IMR-90 (cell line): ENCODE data around the gene PDGFC. TPM values are rescaled to one million over a fixed set of nuclear protein-coding genes. Genes with fewer than 3 reads are reported as not detected.

ENCODE experiments used
- ATAC-seq: fragments of 200-7000 bp; cut with Tn5 transposase; 2 replicates; pipeline ENCODE4 v1.9.1; 2020; ENCODE audit warnings: low read depth, mild to moderate bottlenecking, moderate library complexity
- BruUV-seq: library from RNA; stranded (reverse); fragments of 400-500 nt; replicated peaks from 2 replicates; lab custom pipeline; 2021; lab: Mats Ljungman, UMichigan
- CTCF ChIA-PET: fragments of 300-600 bp; formaldehyde crosslinking; extraction: SDS; loops from one replicate; lab custom pipeline; 2021; ENCODE audit warnings: antibody characterized with exemption; lab: Yijun Ruan, JAX
- POLR2A ChIA-PET: fragments of 300-600 bp; sonication (Branson Sonifier 250); formaldehyde crosslinking; loops from one replicate; lab custom pipeline; 2022; ENCODE audit warnings: antibody characterized with exemption; ENCODE audit not compliant: unreplicated experiment; lab: Charles Lee
- DNase-seq: peaks from one replicate; pipeline ENCODE4 v3.0.0; 2013
- H2AFZ ChIP-seq: replicated peaks from 2 replicates; pipeline ENCODE3; 2013; ENCODE audit warnings: low read length, mild to moderate bottlenecking; ENCODE audit not compliant: poor library complexity
- H2AK5ac ChIP-seq: 2 replicates; pipeline ENCODE4 v1.6.1; 2013; ENCODE audit warnings: low read depth, low read length, inconsistent platforms
- H2AK9ac ChIP-seq: replicated peaks from 2 replicates; pipeline ENCODE3; 2013; ENCODE audit warnings: mild to moderate bottlenecking, low read depth, low read length, moderate library complexity; ENCODE audit not compliant: poor library complexity
- H2BK120ac ChIP-seq: 2 replicates; pipeline ENCODE4 v1.6.1; 2013; ENCODE audit warnings: low read depth, low read length, inconsistent platforms
- H2BK15ac ChIP-seq: 3 replicates; pipeline ENCODE4 v1.6.1; 2013; ENCODE audit warnings: low read depth, low read length, inconsistent platforms
- H2BK20ac ChIP-seq: 2 replicates; pipeline ENCODE4 v1.6.1; 2013; ENCODE audit warnings: low read depth, mild to moderate bottlenecking, inconsistent platforms, low read length, moderate library complexity
- H2BK5ac ChIP-seq: 2 replicates; pipeline ENCODE4 v1.6.1; 2013; ENCODE audit warnings: mild to moderate bottlenecking, low read depth, low read length, inconsistent platforms; ENCODE audit not compliant: poor library complexity, severe bottlenecking
- H3K14ac ChIP-seq: replicated peaks from 2 replicates; pipeline ENCODE4 v1.6.1; 2013; ENCODE audit warnings: low read depth, low read length, inconsistent platforms
- H3K18ac ChIP-seq: 2 replicates; pipeline ENCODE4 v1.6.1; 2013; ENCODE audit warnings: low read depth, low read length, control low read depth
- H3K23ac ChIP-seq: 2 replicates; pipeline ENCODE4 v1.6.1; 2013; ENCODE audit warnings: low read depth, low read length, inconsistent platforms
- H3K27ac ChIP-seq: 2 replicates; pipeline ENCODE4 v1.5.1; 2013; ENCODE audit warnings: mild to moderate bottlenecking, control low read depth, low read length; ENCODE audit not compliant: insufficient read depth
- H3K27me3 ChIP-seq: 2 replicates; pipeline ENCODE4 v1.6.1; 2013; ENCODE audit warnings: low read length; ENCODE audit not compliant: control insufficient read depth, insufficient read depth
- H3K36me3 ChIP-seq: 2 replicates; pipeline ENCODE4 v1.6.1; 2013; ENCODE audit warnings: low read length, mixed read lengths; ENCODE audit not compliant: control insufficient read depth, insufficient read depth
- H3K4ac ChIP-seq: 2 replicates; pipeline ENCODE4 v1.6.1; 2013; ENCODE audit warnings: low read depth, low read length, inconsistent platforms
- H3K4me1 ChIP-seq: 2 replicates; pipeline ENCODE4 v1.6.1; 2013; ENCODE audit warnings: low read length, mixed read lengths; ENCODE audit not compliant: control insufficient read depth, insufficient read depth
- H3K4me2 ChIP-seq: 2 replicates; pipeline ENCODE4 v1.6.1; 2013; ENCODE audit warnings: low read depth, mild to moderate bottlenecking, control low read depth, low read length, moderate library complexity
- H3K4me3 ChIP-seq: 2 replicates; pipeline ENCODE4 v1.5.1; 2013; ENCODE audit warnings: low read depth, mild to moderate bottlenecking, control low read depth, low read length, moderate library complexity; ENCODE audit not compliant: insufficient read depth
- H3K56ac ChIP-seq: 2 replicates; pipeline ENCODE4 v1.6.1; 2013; ENCODE audit warnings: low read length, inconsistent platforms; ENCODE audit not compliant: insufficient read depth; ENCODE audit errors: extremely low read depth
- H3K79me1 ChIP-seq, 2 experiments: 2 replicates each; pipeline ENCODE4 v1.6.1; 2013; ENCODE audit warnings: low read length in 2 of 2, inconsistent platforms in 1 of 2, low read depth in 1 of 2
- H3K9ac ChIP-seq: 2 replicates; pipeline ENCODE4 v1.6.1; 2013; ENCODE audit warnings: low read depth, low read length, control low read depth
- H3K9me1 ChIP-seq: 2 replicates; pipeline ENCODE4 v1.6.1; 2013; ENCODE audit warnings: low read length, inconsistent platforms; ENCODE audit not compliant: insufficient read depth
- H3K9me3 ChIP-seq: 2 replicates; pipeline ENCODE4 v1.6.1; 2013; ENCODE audit warnings: low read length; ENCODE audit not compliant: control insufficient read depth, insufficient read depth
- H4K20me1 ChIP-seq: 2 replicates; pipeline ENCODE4 v1.6.1; 2013; ENCODE audit warnings: low read length, inconsistent platforms; ENCODE audit not compliant: insufficient read depth
- H4K5ac ChIP-seq: 2 replicates; pipeline ENCODE4 v1.6.1; 2013; ENCODE audit warnings: mild to moderate bottlenecking, low read depth, low read length, control low read depth
- H4K8ac ChIP-seq, 2 experiments: 2 replicates each; pipeline ENCODE4 v1.6.1; 2013; ENCODE audit warnings: low read depth in 2 of 2, low read length in 2 of 2, control low read depth in 1 of 2, inconsistent platforms in 1 of 2
- H4K91ac ChIP-seq: 2 replicates; pipeline ENCODE4 v1.6.1; 2013; ENCODE audit warnings: low read depth, low read length, inconsistent platforms; ENCODE audit not compliant: insufficient read depth
- CEBPB ChIP-seq: IDR thresholded peaks from 2 replicates; pipeline ENCODE4 v1.6.1; 2012; ENCODE audit warnings: low read depth, low read length, improper control_type of control experiment
- CHD1 ChIP-seq: IDR thresholded peaks from 2 replicates; pipeline ENCODE4 v1.6.1; 2012; ENCODE audit warnings: low read depth, low read length, improper control_type of control experiment
- CTCF ChIP-seq: conservative IDR thresholded peaks from 2 replicates; pipeline ENCODE4 v1.5.1; 2012; ENCODE audit warnings: mild to moderate bottlenecking, low read depth, low read length, improper control_type of control experiment
- ELK1 ChIP-seq: fragments of 150-350 bp; IDR thresholded peaks from 2 replicates; pipeline ENCODE4 v1.6.1; 2016; ENCODE audit warnings: low read depth, mild to moderate bottlenecking, low read length, moderate library complexity, borderline replicate concordance
- FOS ChIP-seq: fragments of 150-350 bp; IDR thresholded peaks from 2 replicates; pipeline ENCODE4 v1.6.1; 2016; ENCODE audit warnings: low read depth, low read length
- MXI1 ChIP-seq: IDR thresholded peaks from 2 replicates; pipeline ENCODE4 v1.6.1; 2012; ENCODE audit warnings: low read depth, mild to moderate bottlenecking, low read length, moderate library complexity, borderline replicate concordance
- POLR2A ChIP-seq: IDR thresholded peaks from 2 replicates; pipeline ENCODE4 v1.6.1; 2012; ENCODE audit warnings: mild to moderate bottlenecking, low read depth, low read length
- RCOR1 ChIP-seq: IDR thresholded peaks from 2 replicates; pipeline ENCODE4 v1.6.1; 2012; ENCODE audit warnings: mild to moderate bottlenecking, low read length, improper control_type of control experiment; ENCODE audit not compliant: insufficient replicate concordance
- SMC3 ChIP-seq: fragments of 150-350 bp; IDR thresholded peaks from 2 replicates; pipeline ENCODE4 v1.6.1; 2016; ENCODE audit warnings: low read depth, mild to moderate bottlenecking, antibody characterized with exemption, low read length, moderate library complexity
- USF2 ChIP-seq: fragments of 150-350 bp; IDR thresholded peaks from 2 replicates; pipeline ENCODE4 v1.6.1; 2017; ENCODE audit warnings: mild to moderate bottlenecking, antibody characterized with exemption, low read length, low read depth
- WGBS, 2 experiments: methylation state at CpG; one replicate each; pipeline versions ENCODE4 v1.1.5 to v1.1.7; 2013; ENCODE audit warnings: missing lambda C conversion rate in 2 of 2; ENCODE audit not compliant: insufficient read length in 1 of 2; ENCODE audit errors: extremely low coverage in 2 of 2; 5-methylcytosine and 5-hydroxymethylcytosine counted together
- dilution Hi-C: fragments of 300-500 bp; cut with HindIII; formaldehyde crosslinking; loops from one replicate; pipeline ENCODE4 v1.14.3; 2018; ENCODE audit warnings: low sequenced_read_pairs; ENCODE audit not compliant: unreplicated experiment
- in situ Hi-C: fragments of 300-500 bp; cut with MboI; formaldehyde crosslinking; loops from 3 replicates; pipeline ENCODE4 v1.14.3; 2019; ENCODE audit warnings: low sequenced_read_pairs, inconsistent platforms, mixed read lengths
- intact Hi-C: fragments of 100-400 bp; cut with micrococcal nuclease; formaldehyde crosslinking; loops from 2 replicates; pipeline ENCODE4 v1.10.0; 2022
- polyA plus RNA-seq, 3 experiments: library from polyadenylated mRNA; depleted of rRNA; stranded (reverse); fragments of >200 nt; gene quantifications; 2 replicates each; pipeline ENCODE4 v1.2.3, GENCODE V29; 2012; ENCODE audit warnings: low replicate concordance in 1 of 3
- total RNA-seq: library from RNA; depleted of rRNA; stranded (reverse); fragments of >200 nt; gene quantifications from 2 replicates; pipeline ENCODE4 v1.2.3, GENCODE V29; 2012

Gene PDGFC
- total and polyA plus RNA-seq, 2 of the 4 experiments (the other 2 are of a cell fraction): 19.8 to 90.7 TPM

- no peak overlapping the region for H3K18ac ChIP-seq
- no peak overlapping the region for H3K23ac ChIP-seq
- no peak overlapping the region for H3K56ac ChIP-seq
- H2BK15ac ChIP-seq: no peak overlapping the region
- no peaks in the 10 kb centered on the region for H3K27me3 ChIP-seq
- H3K36me3 ChIP-seq: no peaks in the 10 kb centered on the region; the same call in 1 of the 2 replicates
- H3K9me1 ChIP-seq: peaks cover 7% of the 10 kb centered on the region; the same call in 1 of the 2 replicates
- H4K20me1 ChIP-seq: peaks cover 8% of the 10 kb centered on the region; the same call in 1 of the 2 replicates
- H3K4me1 ChIP-seq: peaks cover 8% of the 10 kb centered on the region
- H2AFZ ChIP-seq: no peak overlapping the region
- in situ Hi-C loops (loop anchor here (25.0 kb wide), 1 partner anchor 990 kb away; the partner anchor contains the start of gene CTSO), dilution Hi-C loops (no loop called here), intact Hi-C loops (no loop called here)
- 83% methylated on average over 1 of the region's 3 CpGs; no CpG with 5 or more reads in 1 of the 2 experiments for WGBS, 2 experiments
- no peak overlapping the region for H4K91ac ChIP-seq
- no peak overlapping the region for H3K27ac ChIP-seq
- peaks cover 24 to 41% of the 10 kb centered on the region in 2 experiments for H3K79me1 ChIP-seq
- no peak overlapping the region for H2AK5ac ChIP-seq
- no peak overlapping the region for H3K14ac ChIP-seq
- TF ChIP-seq CHD1 (no peak), MXI1 (no peak), ELK1 (no peak), RCOR1 (no peak), SMC3 (no peak), CEBPB (no peak), FOS (no peak), POLR2A (no peak), CTCF (no peak), USF2 (no peak)
- H2BK120ac ChIP-seq: no peak overlapping the region
- no peak overlapping the region for H3K4me2 ChIP-seq
- ChIA-PET CTCF (no interaction called here), POLR2A (no interaction called here)
- no peak overlapping the region for H3K9ac ChIP-seq
- DNase-seq (no peak), ATAC-seq (no peak)
- H2AK9ac ChIP-seq: no peak overlapping the region
- no peak overlapping the region for H4K8ac ChIP-seq
- no peak overlapping the region for H3K4me3 ChIP-seq
- H2BK5ac ChIP-seq: no peak overlapping the region
- no peak overlapping the region for H3K4ac ChIP-seq
- H2BK20ac ChIP-seq: no peak overlapping the region
- no peak overlapping the region for H4K5ac ChIP-seq
- no TSS peak for BruUV-seq
- no peaks in the 10 kb centered on the region for H3K9me3 ChIP-seq
Measured at GRCh38 chr4:156952078-156952759, 19.4 kb downstream of the PDGFC start.
